Measurements from ENCODE around the gene DUSP19.

- no peak for TF ChIP-seq SP1 (IDR thresholded peaks at IDR 0.05)
- TF ChIP-seq SUZ12 (IDR thresholded peaks at IDR 0.05) = no peak
- TF ChIP-seq FOXM1 (IDR thresholded peaks at IDR 0.05; ENCODE audit: borderline replicate concordance) = no peak
- no peak for TF ChIP-seq ELF4 (IDR thresholded peaks at IDR 0.05)
- TF ChIP-seq FOXK2 (IDR thresholded peaks at IDR 0.05) = no peak
- no peak for TF ChIP-seq PKNOX1 (IDR thresholded peaks at IDR 0.05)
- TF ChIP-seq BHLHE40 (IDR thresholded peaks at IDR 0.05; ENCODE audit: borderline replicate concordance) = no peak
- TF ChIP-seq ZNF384 (IDR thresholded peaks at IDR 0.05) = no peak
- no peak for TF ChIP-seq TARDBP (IDR thresholded peaks at IDR 0.05)
- TF ChIP-seq FOXA1 (IDR thresholded peaks at IDR 0.05) = no peak
- no peak for TF ChIP-seq L3MBTL2 (conservative IDR thresholded peaks at IDR 0.05)
- TF ChIP-seq LEF1 (IDR thresholded peaks at IDR 0.05; ENCODE audit: borderline replicate concordance) = no peak
- TF ChIP-seq ARNT (IDR thresholded peaks at IDR 0.05) = no peak
Measured at GRCh38 chr2:183093857-183094657, 15.5 kb downstream of the DUSP19 start.

Measured in HEK293T (cell line).